Activated T-helper 9 cell treated with anti-CD3 and anti-CD28 coated beads, Interleukin-2, amount 50 U/mL, for 16 hours (primary cell): Measurements from ENCODE around the gene AK3.
"Not testable (repeated sequence)": the region's sequence is repeated elsewhere in the genome, so short reads cannot be mapped to it uniquely, and the experiment has no call there.

Source experiments
- DNase-seq: peaks from one replicate; pipeline ENCODE4 v3.0.0-alpha.2; 2020; ENCODE audit warnings: low read depth

Gene AK3

DNA sequence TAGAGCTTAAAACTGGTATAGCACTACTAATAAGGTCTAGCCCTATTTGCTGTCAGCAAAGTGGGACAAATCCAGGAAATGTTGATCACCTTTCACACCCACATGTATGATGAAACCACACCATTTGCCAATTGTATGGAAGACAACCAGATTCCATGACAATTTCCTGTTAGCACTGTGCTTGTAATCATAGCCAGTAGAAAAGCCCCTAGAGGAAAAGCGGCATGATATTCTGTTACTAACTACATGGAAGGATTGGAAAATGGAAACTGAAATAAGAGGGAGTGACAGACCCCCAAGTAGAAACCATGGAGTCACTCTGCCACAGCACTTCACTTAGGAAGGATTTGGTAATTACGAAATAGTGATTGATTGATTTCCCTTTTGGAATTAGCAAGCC lies 75.6 kb downstream of the AK3 start:
- DNase-seq: no peak

DNA sequence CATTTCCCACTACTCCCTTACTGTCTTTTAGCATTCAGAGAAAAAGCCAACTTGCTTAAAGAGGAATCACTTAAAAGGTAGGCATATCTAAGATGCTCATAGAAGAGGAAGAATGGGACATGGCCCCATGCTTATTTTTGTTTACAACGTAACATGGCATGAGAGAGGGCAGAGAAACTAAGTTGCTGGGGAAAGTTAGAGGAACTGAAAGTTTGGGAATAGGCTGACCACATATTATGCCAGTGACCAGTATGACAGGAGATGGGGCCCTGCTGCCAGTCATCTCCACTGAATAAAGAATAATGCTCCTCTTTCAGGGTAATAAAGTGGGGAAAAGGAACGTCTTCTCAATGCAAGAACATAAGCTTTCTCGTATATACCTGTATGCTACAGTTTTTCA lies 77.0 kb downstream of the AK3 start:
- no peak for DNase-seq

DNA sequence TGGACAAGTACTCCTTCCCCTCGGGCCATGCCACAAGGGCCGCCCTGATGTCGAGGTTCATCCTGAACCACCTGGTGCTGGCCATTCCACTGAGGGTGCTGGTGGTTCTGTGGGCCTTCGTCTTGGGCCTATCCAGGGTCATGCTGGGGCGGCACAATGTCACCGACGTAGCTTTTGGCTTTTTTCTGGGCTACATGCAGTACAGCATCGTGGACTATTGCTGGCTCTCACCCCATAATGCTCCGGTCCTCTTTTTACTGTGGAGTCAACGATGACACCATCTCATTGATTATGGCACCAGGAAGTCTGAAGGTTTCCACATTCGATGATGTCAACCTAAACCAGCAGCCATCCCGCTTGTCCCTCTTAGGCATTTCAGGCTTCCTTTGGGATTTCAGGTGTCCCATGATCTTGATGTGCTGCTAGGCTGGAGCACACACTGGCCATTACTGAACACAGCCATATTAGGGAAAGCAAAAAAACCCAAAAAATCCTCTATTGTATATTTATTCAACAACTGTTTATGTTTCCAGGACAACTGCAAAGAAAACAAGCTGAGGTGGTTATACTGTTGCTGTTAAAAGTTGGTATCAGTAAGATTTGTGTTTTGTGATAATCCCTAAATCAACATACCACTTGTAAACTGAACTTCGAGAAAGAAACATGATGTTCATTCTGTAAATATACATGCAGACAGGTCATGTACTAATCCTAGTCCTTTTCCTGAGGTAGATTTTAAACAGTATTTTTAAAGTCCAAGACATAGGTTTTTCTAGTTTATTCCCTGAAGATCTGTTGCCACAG lies 77.8 kb downstream of the AK3 start:
- DNase-seq: no peak

DNA sequence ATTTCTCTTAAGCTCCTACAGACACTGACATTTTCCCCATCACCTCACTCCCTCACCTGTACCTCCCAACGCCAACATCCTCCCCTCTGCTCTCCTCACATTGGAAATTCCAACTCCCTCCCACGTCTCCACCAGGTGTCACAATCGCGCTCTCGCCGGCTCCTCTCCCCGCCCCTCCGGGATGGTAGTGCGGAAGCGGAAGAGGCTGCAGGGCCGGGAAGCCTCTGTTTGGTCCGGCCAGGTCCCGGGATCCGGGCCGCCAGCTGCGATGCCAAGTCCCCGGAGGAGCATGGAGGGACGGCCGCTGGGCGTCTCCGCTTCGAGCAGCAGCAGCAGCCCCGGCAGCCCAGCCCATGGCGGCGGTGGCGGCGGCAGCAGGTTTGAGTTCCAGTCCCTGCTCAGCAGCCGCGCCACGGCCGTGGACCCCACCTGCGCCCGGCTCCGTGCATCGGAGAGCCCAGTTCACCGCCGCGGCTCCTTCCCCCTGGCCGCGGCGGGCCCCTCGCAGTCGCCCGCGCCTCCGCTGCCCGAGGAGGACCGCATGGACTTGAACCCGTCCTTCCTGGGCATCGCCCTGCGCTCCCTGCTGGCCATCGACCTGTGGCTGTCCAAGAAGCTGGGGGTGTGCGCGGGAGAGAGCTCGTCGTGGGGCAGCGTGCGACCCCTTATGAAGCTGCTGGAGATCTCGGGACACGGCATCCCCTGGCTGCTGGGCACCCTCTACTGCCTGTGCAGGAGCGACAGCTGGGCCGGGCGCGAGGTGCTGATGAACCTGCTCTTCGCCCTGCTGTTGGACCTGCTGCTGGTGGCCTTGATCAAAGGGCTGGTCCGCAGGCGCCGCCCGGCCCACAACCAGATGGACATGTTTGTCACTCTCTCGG lies 78.7 kb downstream of the AK3 start, which contains the start of gene PLPP6:
Gene PLPP6 (plus strand): TSS at position 187 of the 881 bp plus-strand sequence. CDS start 82 bp downstream, at position 269.
- DNase-seq: peak; percentile 63

DNA sequence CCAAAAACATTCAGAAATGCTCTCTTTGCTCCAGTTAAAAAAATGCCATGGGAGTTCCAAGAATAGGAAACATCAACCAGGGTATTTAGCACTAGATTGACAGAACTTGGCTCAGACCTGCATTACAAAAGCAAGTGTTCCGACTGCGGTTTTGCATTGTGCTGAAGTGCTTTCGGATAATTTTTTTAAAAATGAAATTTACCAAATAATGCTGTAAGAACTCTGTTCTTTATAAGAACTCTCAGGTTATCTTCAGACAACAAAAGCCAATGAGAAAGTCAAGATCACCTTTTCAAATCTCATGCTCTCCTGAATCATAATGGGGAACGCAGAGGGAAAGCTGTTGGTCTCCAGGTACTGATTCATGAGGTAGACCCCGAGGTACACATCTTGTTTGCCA lies 79.4 kb downstream of the AK3 start:
- no peak for DNase-seq

DNA sequence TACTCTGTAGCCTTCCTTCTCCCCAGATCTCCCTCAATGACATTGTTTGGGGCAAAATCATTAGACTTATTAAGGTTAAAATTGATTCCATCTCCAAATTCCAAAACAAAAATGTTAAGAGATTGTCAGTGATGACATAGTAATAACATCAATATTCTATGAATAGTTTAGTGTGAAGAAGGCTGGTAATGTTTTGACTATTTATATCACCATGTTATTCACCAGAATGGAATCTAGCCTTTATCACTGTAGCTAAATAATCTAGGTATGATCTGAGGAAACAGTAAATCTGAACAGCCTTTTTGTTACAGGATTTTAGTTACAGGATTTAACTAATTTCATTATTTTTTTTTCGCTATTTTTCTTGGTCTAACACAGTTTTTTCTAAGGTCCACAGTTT lies 79.8 kb downstream of the AK3 start:
- no peak for DNase-seq

DNA sequence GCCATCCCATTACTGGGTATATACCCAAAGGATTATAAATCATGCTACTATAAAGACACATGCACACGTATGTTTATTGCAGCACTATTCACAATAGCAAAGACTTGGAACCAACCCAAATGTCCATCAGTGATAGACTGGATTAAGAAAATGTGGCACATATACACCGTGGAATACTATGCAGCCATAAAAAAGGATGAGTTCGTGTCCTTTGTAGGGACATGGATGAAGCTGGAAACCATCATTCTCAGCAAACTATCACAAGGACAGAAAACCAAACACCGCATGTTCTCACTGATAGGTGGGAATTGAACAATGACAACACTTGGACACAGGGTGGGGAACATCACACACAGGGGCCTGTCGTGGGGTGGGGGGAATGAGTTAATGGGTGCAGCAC lies 80.3 kb downstream of the AK3 start:
- not testable (repeated sequence) for DNase-seq
